ENCODE results near the gene SPACA6.
A peak's percentile ranks its signal among the peaks of the same experiment; 100 is the strongest.

Gene SPACA6

GRCh38 chr19:51710163-51710562, 17.0 kb downstream of the SPACA6 start:
- in situ Hi-C loops (cut with HindIII; ENCODE audit: low sequenced_read_pairs): no loop called here
- no peak overlapping the region for H3K4me3 ChIP-seq (ENCODE audit: low read depth, low read length)
- DNase-seq (ENCODE audit: low read depth): no peak
- TF ChIP-seq CTCF (IDR thresholded peaks at IDR 0.05; ENCODE audit: low read depth, low read length, missing control alignments): no peak

GRCh38 chr19:51711702-51712101, 18.6 kb downstream of the SPACA6 start:
- no peak for DNase-seq (ENCODE audit: low read depth)
- no peak for TF ChIP-seq CTCF (IDR thresholded peaks at IDR 0.05; ENCODE audit: low read depth, low read length, missing control alignments)
- in situ Hi-C loops (cut with HindIII; ENCODE audit: low sequenced_read_pairs): no loop called here
- no peak overlapping the region for H3K4me3 ChIP-seq (ENCODE audit: low read depth, low read length)

GRCh38 chr19:51712461-51713081, 19.4 kb downstream of the SPACA6 start:
- in situ Hi-C loops (cut with HindIII; ENCODE audit: low sequenced_read_pairs): no loop called here
- no peak for DNase-seq (ENCODE audit: low read depth)

DNA sequence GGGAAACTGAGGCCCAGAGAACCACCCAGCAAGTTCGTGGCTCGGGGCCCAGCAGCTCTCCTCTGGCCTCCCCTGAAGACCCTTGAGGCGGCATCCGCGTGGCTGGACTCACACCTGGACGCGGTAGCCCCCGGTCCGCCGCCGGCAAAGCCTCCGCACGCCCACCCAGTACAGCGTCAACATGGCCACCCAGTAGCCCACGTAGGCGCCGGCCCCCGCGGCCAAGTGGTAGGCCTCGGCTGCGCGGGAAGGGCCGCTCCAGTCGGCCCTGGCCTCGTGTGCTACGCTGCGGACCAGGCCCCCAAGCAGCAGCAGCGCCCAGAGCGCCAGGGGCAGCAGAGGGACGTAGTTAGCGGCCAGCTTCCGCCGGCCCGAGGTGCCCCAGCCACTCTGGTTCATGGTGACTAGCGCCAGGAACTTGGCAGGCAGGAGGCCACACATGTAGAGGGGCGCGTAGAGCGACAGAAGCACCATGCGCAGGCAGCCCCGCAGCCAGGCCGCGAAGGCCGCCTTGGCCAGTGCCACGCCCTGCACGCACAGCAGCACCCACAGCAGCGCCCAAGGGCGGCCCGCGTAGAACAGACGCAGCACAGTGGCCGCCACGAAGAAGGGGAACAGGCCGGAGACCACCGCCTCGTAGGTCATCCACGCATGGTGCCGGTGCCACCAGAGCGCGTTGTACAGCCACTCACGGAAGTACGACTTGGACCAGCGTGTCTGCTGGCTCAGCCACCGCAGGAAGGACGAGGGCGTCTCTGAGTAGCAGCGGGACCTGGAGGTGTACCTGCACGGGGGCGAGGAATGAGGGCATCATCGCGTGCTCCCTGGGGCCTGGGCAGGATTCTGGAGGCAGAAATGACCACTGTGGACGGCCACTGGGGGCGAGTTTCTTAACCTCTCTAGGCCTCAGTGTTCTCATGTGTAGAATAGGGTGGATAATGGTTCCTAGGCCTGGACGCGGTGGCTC, 20.5 kb downstream of the SPACA6 start:
- in situ Hi-C loops (cut with HindIII; ENCODE audit: low sequenced_read_pairs): no loop called here
- no peak for TF ChIP-seq CTCF (IDR thresholded peaks at IDR 0.05; ENCODE audit: low read depth, low read length, missing control alignments)
- no peak for DNase-seq (ENCODE audit: low read depth)
- no peak overlapping the region for H3K4me3 ChIP-seq (ENCODE audit: low read depth, low read length)

More at GRCh38 chr19:51712461-51713081, 19.4 kb downstream of the SPACA6 start:
- no peak overlapping the region for H3K4me3 ChIP-seq (ENCODE audit: low read depth, low read length)
- TF ChIP-seq CTCF (IDR thresholded peaks at IDR 0.05; ENCODE audit: low read depth, low read length, missing control alignments): peak; percentile 53

- DNase-seq (ENCODE audit: low read depth): no peak
- in situ Hi-C loops (cut with HindIII; ENCODE audit: low sequenced_read_pairs): no loop called here
- no peak for TF ChIP-seq CTCF (IDR thresholded peaks at IDR 0.05; ENCODE audit: low read depth, low read length, missing control alignments)
- H3K4me3 ChIP-seq (ENCODE audit: low read depth, low read length): no peak overlapping the region
Measured at GRCh38 chr19:51714848-51715247, 21.7 kb downstream of the SPACA6 start.

DNA sequence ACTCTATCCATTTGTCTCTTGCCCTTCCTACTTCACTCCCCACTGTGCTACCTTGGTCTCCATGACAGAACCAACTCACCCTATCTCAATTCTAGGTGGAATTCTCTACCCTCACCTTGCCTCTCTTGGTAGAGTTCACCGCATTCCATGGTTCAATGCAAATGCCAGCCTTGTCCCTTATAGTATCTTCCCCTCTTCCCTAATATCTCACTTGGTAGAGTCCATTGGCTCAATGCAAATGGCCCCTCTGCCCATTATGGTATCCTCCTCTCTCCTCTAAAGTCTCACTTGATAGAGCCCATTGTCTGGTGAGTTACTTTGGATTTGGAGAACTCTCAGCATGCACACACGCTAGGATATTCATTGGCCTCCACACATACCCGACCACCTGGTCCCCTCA, 22.7 kb downstream of the SPACA6 start:
- DNase-seq (ENCODE audit: low read depth): no peak
- TF ChIP-seq CTCF (IDR thresholded peaks at IDR 0.05; ENCODE audit: low read depth, low read length, missing control alignments): no peak
- no peak overlapping the region for H3K4me3 ChIP-seq (ENCODE audit: low read depth, low read length)
- in situ Hi-C loops (cut with HindIII; ENCODE audit: low sequenced_read_pairs): no loop called here
